ENCODE data around the gene MAFB.

MAFB gene

GRCh38 chr20:40680161-40680959, 8.7 kb downstream of the MAFB start:
- no peak for DNase-seq

DNA sequence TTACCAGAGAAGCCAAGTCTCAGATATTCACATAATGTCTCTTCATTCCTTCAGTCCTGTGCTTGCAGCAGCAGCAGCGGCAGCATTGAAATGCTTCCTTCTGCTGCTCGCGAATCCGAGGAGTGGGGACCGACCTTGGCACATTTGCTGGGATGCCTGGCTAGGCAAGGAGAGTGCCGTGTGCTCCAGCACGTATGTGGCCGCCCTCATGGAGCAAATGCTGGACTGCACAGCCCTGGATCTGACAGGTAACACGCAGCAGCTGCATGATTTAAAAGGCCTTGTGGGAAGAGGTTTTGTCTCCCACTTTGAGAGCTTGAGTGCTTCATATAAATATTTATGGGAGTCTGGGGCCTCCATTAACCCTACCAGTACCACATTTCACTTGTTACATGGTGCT, 9.9 kb downstream of the MAFB start:
- no peak for DNase-seq

- DNase-seq = no peak
Measured at GRCh38 chr20:40678286-40678875, 10.7 kb downstream of the MAFB start.

DNA sequence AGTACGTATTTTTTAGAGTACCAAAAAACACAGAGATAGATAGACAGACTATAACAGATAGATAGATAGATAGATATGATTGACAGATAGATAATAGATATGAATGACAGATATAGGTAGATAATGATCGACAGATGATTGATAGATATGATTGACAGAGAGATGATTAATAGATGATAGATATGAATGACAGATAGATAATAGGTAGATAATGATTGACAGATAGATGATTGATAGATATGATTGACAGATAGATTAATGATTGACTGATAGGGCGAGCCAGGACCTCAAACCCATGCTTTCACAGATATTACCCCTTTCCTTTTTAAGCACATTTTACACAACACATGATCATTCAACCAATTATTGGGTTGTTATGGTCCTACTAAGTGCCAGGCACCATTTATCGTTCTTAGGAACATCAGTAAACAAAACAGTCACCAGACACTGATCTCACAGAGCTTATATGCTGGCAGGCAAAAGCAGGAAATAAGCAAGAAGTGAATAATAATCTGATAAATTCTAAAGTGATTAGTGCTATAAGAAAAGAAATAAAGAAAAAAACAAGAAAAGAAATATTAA, 11.6 kb downstream of the MAFB start:
- DNase-seq = no peak

GRCh38 chr20:40676491-40677269, 12.4 kb downstream of the MAFB start:
- no peak for DNase-seq

DNA sequence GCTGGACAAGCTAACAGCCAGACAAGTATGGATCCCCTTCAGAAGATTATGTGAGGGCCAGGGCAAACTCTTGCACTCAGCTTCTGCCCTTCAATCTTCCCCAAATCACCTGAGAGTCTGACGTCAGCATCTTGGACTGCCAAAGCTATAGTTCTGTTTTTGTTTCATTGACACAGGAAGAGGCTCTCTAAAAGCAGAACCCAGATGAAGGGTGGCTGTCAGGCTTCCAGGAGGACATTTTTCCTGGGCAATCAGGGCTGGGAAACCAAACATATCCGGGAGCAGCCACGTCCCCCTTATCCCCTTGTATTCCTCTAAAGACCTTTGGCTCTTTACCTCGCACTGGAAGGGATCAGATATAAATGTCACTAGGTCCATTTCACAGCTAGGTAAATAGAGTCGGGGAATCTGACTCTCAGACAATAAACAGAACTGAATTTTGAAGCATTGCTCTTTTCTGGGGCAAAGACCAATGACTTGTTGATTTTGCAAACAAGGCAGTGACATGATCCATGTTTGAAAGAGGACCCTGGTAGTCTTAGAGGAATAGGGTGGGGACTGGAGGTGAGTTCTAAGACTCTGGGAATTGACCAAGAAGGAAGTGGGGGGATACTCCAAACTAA, 13.3 kb downstream of the MAFB start:
- no peak for DNase-seq

DNA sequence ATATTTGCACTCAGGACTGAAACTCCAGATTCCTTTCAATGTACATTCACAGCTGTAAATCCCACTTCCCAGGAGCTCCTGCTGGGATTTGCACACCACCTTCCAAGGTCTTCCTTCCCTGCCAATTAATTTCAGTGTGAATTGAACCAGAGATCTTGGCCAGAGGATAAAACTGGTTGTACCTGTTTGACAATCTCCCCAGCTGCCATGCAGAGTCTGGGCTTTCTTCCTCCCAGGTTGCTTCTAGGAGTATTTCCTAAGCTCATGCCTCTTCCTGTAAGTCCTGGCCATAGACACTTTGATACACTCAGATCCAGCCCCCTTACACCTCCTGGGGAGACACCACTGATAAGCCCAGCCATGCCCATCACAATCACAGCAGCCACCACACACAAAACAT, 15.6 kb downstream of the MAFB start:
- DNase-seq = no peak

DNA sequence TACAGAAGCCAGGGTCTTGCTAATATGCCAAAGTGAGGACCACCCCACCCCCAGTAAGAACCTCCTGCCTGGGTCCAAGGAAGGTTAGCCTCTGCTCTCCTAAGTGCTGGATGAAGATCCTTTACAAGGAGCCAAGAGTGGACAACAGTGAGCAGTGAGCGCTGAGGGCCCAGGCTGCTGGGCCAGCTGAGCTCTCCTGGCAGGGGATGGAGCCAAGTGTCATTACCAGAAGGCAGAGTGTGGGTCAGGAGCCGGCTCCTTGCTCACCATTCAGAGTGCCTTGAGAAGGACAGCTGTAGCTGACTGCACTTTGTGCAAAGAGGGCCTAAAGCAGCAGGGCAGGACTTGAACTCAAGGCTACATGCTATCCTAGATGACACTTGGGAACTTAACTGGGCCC, 16.9 kb downstream of the MAFB start:
- DNase-seq = no peak

DNA sequence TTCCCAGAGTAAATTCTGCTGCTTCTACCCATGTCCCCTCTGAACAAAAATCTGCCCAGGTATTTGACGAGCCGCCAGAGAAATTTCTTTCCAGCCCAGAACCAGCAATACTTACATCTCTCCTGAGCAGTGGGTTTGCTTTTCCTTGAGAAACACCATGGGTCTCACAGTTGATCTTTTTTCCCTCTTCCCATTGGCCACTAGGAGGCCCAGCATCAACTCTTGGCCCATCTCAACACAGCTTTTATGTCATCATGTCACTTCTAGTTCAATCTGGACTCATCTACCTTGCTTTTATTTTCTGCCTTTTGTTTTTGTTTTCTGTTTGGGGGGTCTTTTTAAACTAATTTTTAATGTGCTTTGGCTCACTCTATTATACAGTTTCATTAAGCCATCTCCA, 18.8 kb downstream of the MAFB start:
- no peak for DNase-seq

DNA sequence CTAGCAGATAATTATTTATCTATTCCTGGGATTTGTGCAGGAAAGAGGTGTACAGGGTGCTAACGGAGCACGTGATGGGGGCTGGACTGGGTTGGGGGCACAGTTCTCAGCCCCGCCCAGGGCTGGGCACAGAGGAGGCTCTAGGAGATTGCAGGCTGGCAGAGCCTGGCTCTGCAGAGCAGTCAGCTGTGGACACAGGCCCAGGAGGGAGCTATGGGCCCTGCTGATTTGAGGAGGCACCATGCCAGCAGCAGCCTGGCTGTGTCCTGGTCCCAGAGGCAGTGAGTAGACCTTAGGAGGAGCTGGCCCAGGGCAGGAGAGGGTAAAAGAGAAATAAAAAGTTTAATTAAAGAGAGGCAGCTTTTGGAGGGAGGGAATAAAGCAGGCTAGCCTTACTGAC, 19.3 kb downstream of the MAFB start:
- DNase-seq = no peak

- no peak for DNase-seq
Measured at GRCh38 chr20:40668449-40669228, 20.4 kb downstream of the MAFB start.

DNA sequence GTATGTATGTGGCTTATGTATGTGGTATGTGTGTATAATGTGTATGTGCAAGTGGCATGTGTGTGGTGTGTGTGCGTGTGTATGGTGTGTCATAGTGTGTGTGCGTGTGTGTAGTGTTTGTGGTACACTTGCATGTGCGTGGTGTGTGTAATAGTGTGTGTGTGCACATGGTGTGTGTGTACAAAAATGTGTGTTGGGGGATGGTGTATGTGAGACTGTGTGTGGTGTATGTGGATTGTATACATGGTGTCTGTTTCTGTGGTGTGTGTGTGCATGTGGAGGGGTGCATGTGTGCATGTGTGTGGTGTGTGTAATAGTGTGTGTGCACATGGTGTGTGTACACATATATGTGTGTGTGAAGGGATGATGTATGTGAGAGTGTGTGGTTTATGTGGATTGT, 21.5 kb downstream of the MAFB start:
- no peak for DNase-seq

DNA sequence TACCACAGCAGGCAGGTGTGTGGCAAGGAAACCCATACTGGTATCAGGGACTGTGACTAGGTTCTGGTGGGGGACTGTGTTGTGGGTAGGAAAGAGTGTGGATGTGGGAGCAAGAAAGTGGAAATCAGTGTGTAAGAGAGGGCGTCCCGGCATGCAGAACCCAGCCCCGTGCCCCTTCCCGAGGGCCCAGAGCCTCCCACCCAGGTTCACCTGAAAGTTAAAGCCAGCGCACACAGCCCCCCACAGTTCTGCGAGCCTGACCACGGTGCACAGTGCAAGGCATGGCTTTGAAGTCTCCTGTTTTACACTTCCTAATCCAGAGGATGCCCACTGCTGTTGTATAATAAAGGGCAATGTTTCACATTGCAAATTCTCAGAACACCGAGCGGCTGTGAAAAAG, 22.7 kb downstream of the MAFB start:
- DNase-seq = no peak

GRCh38 chr20:40664891-40665290, 24.1 kb downstream of the MAFB start:
- no peak for DNase-seq

- no peak for DNase-seq
Measured at GRCh38 chr20:40663991-40664880, 24.8 kb downstream of the MAFB start.

- no peak for DNase-seq
Measured at GRCh38 chr20:40663304-40663790, 25.7 kb downstream of the MAFB start.

- DNase-seq = no peak
Measured at GRCh38 chr20:40659567-40659966, 29.5 kb downstream of the MAFB start.

DNA sequence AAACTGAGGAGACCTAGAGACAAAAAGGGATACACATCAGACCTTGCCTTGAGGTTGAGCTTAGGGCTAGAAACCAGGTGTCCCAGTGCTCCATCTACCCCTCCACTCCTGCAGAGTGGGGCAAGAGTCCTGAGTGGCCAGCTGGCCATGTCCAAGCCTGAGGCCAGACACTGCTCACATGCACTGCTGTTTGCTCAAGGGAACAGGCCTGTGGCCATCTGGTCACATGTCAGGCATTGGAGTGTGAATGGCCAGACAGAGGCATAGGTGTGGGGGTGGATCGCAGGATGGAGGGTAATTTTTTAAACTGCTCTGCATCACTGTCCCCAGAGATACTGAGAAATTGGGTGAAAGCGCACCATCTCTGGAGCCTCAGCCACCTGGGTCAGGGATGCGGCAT, 30.5 kb downstream of the MAFB start:
- no peak for DNase-seq

DNA sequence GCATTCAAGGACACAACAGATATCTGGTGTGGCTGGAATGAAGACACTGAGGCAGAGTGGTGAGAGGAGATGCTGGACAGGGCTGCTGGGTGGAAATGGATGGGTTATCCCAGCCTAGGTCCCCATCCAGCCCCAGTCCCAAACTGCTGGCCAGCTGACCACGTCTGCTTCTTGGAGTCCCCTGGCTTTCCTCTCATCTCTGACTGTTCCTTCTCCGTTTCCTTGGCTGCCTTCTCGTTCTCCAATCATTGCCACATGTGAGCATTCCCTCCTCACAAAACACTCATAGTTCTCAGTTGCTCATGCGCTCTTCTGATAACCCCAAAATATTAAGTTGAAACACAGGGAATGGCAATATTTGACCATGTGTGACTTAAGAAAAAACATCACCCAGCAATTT, 31.5 kb downstream of the MAFB start:
- DNase-seq = no peak

GRCh38 chr20:40655451-40655850, 33.6 kb downstream of the MAFB start:
- DNase-seq = no peak

DNA sequence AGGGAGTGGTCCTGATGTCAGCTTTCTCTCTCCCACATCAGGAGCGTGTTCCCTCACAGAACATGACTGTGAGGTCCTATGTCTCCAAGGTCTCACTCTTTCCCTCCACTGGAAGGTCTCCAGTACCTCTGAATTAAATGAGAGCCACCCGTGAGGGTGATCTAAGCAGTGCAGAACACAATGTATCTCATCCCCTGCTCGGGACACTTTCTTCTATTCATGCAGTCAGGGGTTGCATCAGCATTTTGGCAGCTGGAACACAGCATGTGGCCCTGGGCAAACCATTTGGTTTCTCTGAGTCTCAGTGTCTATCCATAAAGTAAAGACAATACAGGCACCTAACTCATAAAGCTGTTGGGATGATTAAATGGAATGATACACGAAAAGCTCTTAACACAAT, 34.2 kb downstream of the MAFB start:
- DNase-seq = no peak

Measured in NCI-H1417 treated with DMSO at 0.1 percent for 48 hours (cell line).